K562 (cell line): ENCODE measurements around the gene MRI1. TPM values are rescaled to one million over a fixed set of nuclear protein-coding genes. Genes with fewer than 3 reads are reported as not detected.

Experiments
- BRF2 ChIP-seq: IDR thresholded peaks from 3 replicates; pipeline ENCODE4 v1.6.1; 2011; ENCODE audit warnings: borderline replicate concordance, mild to moderate bottlenecking; ENCODE audit not compliant: insufficient read length, insufficient read depth
- CXXC5 ChIP-seq: fragments of 250-450 bp; sonication (Bioruptor Pico); IDR thresholded peaks from 2 replicates; pipeline ENCODE4 v1.8.0; 2022; ENCODE audit warnings: inconsistent platforms, mild to moderate bottlenecking, moderate library complexity
- EP400 ChIP-seq: fragments of 450-650 bp; IDR thresholded peaks from 2 replicates; pipeline ENCODE4 v1.6.1; 2017; ENCODE audit warnings: antibody characterized with exemption, mild to moderate bottlenecking, moderate library complexity
- FIP1L1 ChIP-seq: fragments of 200-400 bp; formaldehyde crosslinking; IDR thresholded peaks from 2 replicates; pipeline ENCODE4 v1.6.1; 2018; ENCODE audit warnings: mild to moderate bottlenecking, low read depth, low read length; ENCODE audit not compliant: poor library complexity, severe bottlenecking
- FOS ChIP-seq: IDR thresholded peaks from 3 replicates; pipeline ENCODE4 v1.6.1; 2011; ENCODE audit not compliant: insufficient read length; ENCODE audit errors: extremely low read depth
- GTF2F1 ChIP-seq: IDR thresholded peaks from 2 replicates; pipeline ENCODE4 v1.6.1; 2011; ENCODE audit warnings: low read depth, low read length, improper control_type of control experiment
- HSF4 ChIP-seq: fragments of 250-450 bp; sonication (Bioruptor Pico); IDR thresholded peaks from 2 replicates; pipeline ENCODE4 v2.1.2; 2022; ENCODE audit warnings: mild to moderate bottlenecking, moderate library complexity, borderline replicate concordance
- KLF10 ChIP-seq: fragments of 250-450 bp; sonication (Bioruptor Pico); IDR thresholded peaks from 2 replicates; pipeline ENCODE4 v1.6.1; 2021; ENCODE audit warnings: matching md5 sums
- LEF1 ChIP-seq: fragments of 450-650 bp; IDR thresholded peaks from 2 replicates; pipeline ENCODE4 v1.6.1; 2016; ENCODE audit warnings: mild to moderate bottlenecking
- MNT ChIP-seq, 2 experiments: fragments of 450-650 bp; conservative IDR thresholded peaks; 2 replicates each; pipeline ENCODE4 v1.6.1; 2017; ENCODE audit warnings: mild to moderate bottlenecking in 2 of 2, moderate library complexity in 2 of 2
- MTA3 ChIP-seq: fragments of 450-650 bp; formaldehyde crosslinking; IDR thresholded peaks from 2 replicates; pipeline ENCODE4 v1.6.1; 2017; ENCODE audit warnings: mild to moderate bottlenecking, borderline replicate concordance
- NCOA2 ChIP-seq, 2 experiments: fragments of 450-650 bp; IDR thresholded peaks; 2 replicates each; pipeline ENCODE4 v1.6.1; 2018; ENCODE audit warnings: mild to moderate bottlenecking in 2 of 2, moderate library complexity in 1 of 2; ENCODE audit not compliant: partially characterized antibody in 2 of 2
- NCOA4 ChIP-seq: fragments of 450-650 bp; IDR thresholded peaks from 2 replicates; pipeline ENCODE4 v1.6.1; 2018; ENCODE audit warnings: mild to moderate bottlenecking; ENCODE audit not compliant: partially characterized antibody
- NFYB ChIP-seq: IDR thresholded peaks from 2 replicates; pipeline ENCODE4 v1.6.1; 2011; ENCODE audit warnings: mild to moderate bottlenecking, moderate library complexity; ENCODE audit not compliant: insufficient read length; ENCODE audit errors: extremely low read depth
- NR3C1 ChIP-seq: sonication (generic); formaldehyde crosslinking; IDR thresholded peaks from 2 replicates; pipeline ENCODE4 v1.8.1; 2022; ENCODE audit warnings: missing genetic modification reagents
- PHF21A ChIP-seq: fragments of 450-650 bp; IDR thresholded peaks from 2 replicates; pipeline ENCODE4 v1.6.1; 2017; ENCODE audit warnings: low read depth, borderline replicate concordance
- PPARD ChIP-seq: fragments of 250-450 bp; sonication (Bioruptor Pico); IDR thresholded peaks from 2 replicates; pipeline ENCODE4 v1.8.0; 2022; ENCODE audit warnings: inconsistent platforms, mild to moderate bottlenecking, moderate library complexity
- RBFOX2 ChIP-seq: fragments of 200-400 bp; formaldehyde crosslinking; IDR thresholded peaks from 2 replicates; pipeline ENCODE4 v1.6.1; 2017; ENCODE audit warnings: low read depth, mild to moderate bottlenecking, low read length, moderate library complexity
- SMARCA5 ChIP-seq: fragments of 450-650 bp; IDR thresholded peaks from 2 replicates; pipeline ENCODE4 v1.6.1; 2016
- SMARCE1 ChIP-seq: fragments of 450-650 bp; IDR thresholded peaks from 2 replicates; pipeline ENCODE4 v1.7.1; 2016; ENCODE audit warnings: mild to moderate bottlenecking
- TEAD1 ChIP-seq, 2 experiments: fragments of 450-650 bp in 1 of 2; sonication (generic) in 1 of 2; formaldehyde crosslinking; IDR thresholded peaks; 2 replicates each; pipeline versions ENCODE4 v1.4.0 to v1.8.0; 2020 to 2022; ENCODE audit warnings: mild to moderate bottlenecking in 2 of 2, missing genetic modification reagents in 1 of 2
- ZFPM2 ChIP-seq: fragments of 250-450 bp; sonication (Bioruptor Pico); IDR thresholded peaks from 2 replicates; pipeline ENCODE4 v1.5.1; 2022; ENCODE audit warnings: mild to moderate bottlenecking
- ZNF124 ChIP-seq: sonication (generic); formaldehyde crosslinking; IDR thresholded peaks from 2 replicates; pipeline ENCODE4 v1.8.1; 2022; ENCODE audit warnings: missing genetic modification reagents
- ZNF311 ChIP-seq: fragments of 250-450 bp; sonication (Bioruptor Pico); IDR thresholded peaks from 2 replicates; pipeline ENCODE4 v1.4.0; 2020; ENCODE audit warnings: mild to moderate bottlenecking, moderate library complexity
- ZNF561 ChIP-seq: fragments of 450-650 bp; formaldehyde crosslinking; conservative IDR thresholded peaks from 2 replicates; pipeline ENCODE4 v1.4.0; 2020; ENCODE audit warnings: mild to moderate bottlenecking, moderate library complexity
- ZSCAN32 ChIP-seq: fragments of 450-650 bp; formaldehyde crosslinking; IDR thresholded peaks from 2 replicates; pipeline ENCODE4 v1.4.0; 2020; ENCODE audit warnings: mild to moderate bottlenecking, moderate library complexity
- polyA plus RNA-seq, 8 experiments: library from polyadenylated mRNA; depleted of rRNA in 4 of 8; stranded (reverse) in 5 of 8; unstranded in 3 of 8; fragments of >200 nt; fragmentation: Nextera tagmentation in 2 of 8; fragmentation: Illumina TruSeq in 1 of 8; extraction: Ambion mirVana in 2 of 8; extraction: Trizol in 1 of 8; gene quantifications; 2 replicates each; pipeline versions ENCODE4 v1.2.1 to v1.2.3, GENCODE V29; 2011 to 2014; ENCODE audit warnings: inconsistent platforms in 1 of 8, missing spikeins in 1 of 8
- total RNA-seq, 7 experiments: library from RNA; depleted of rRNA in 6 of 7; stranded (reverse); fragments of >200 nt in 6 of 7; fragmentation: Illumina TruSeq in 2 of 7; extraction: Trizol in 2 of 7; gene quantifications; 2 replicates each; pipeline versions ENCODE4 v1.2.1 to v1.2.3, GENCODE V29; 2011 to 2021; ENCODE audit warnings: low replicate concordance in 1 of 7
- TF ChIP-seq, protein P1 (sequence below): fragments of 450-650 bp; IDR thresholded peaks from 2 replicates; pipeline ENCODE4 v1.6.1; 2016; ENCODE audit warnings: antibody characterized with exemption

MRI1 gene
- total and polyA plus RNA-seq, 9 of the 15 experiments (the other 6 are each of a cell fraction or from before 2014, with no cell fraction given), result 5.5 to 57.4 (median 28.2) TPM

DNA sequence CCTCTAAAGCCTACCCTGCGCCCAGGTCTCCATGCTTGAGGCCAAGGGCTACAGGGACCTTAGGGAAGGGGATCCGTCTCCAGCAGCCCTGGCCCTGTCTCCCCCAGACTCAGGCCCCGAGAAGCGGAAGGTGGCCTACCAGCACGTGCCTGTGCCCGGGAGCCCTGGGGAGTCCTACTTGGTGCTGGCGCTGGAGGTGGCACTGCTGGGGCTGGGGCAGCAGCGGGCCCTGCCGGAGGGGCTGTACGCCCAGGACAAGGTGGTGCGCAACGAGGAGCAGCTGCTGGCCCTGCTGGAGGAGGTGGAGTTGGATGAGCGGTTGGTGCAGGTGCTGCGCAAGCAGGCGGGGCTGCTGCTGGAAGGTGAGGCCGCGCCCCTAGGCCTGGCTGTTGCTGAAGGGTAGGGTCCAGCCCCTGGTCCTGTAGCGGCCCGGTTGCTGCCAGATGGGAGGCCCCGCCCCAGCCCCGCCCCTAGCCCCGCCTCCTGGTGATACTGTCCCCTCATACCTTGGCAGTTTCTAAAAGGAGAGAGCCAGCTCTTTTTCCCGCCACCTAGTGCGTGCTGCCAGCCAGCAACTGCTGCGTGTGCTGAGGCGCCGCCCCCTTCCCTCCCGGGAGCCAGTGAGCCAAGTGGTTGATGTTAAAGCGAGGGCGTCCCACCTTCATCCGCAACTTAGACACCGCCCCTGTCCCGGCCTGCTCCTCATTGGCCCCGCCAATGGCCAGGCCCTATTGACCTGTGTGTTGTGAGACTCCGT lies 53.5 kb downstream of the MRI1 start (continued):
- TF ChIP-seq NCOA2 (IDR thresholded peaks at IDR 0.05; ENCODE audit: partially characterized antibody in 2 of 2), result no peak
- TF ChIP-seq FIP1L1, result no peak
- no peak for TF ChIP-seq ZNF124
- no peak for TF ChIP-seq HSF4 (CRISPR knock-in tag)
- TF ChIP-seq MTA3, result peak; percentile 69; the same call in 1 of the 2 replicates
- no peak for TF ChIP-seq NR3C1 (CRISPR knock-in tag)
- TF ChIP-seq NCOA4, result no peak
- no peak for TF ChIP-seq ZFPM2
- TF ChIP-seq LEF1, result no peak
- no peak for TF ChIP-seq GTF2F1
- no peak for TF ChIP-seq ZSCAN32 (CRISPR knock-in tag)
- no peak for TF ChIP-seq BRF2
- TF ChIP-seq, protein P1, sequence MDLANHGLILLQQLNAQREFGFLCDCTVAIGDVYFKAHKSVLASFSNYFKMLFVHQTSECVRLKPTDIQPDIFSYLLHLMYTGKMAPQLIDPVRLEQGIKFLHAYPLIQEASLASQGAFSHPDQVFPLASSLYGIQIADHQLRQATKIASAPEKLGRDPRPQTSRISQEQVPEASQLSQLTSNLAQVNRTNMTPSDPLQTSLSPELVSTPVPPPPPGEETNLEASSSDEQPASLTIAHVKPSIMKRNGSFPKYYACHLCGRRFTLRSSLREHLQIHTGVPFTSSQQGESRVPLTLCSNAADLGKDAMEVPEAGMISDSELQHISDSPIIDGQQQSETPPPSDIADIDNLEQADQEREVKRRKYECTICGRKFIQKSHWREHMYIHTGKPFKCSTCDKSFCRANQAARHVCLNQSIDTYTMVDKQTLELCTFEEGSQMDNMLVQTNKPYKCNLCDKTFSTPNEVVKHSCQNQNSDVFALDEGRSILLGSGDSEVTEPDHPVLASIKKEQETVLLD, result 0 out of 2 replicates have a peak, but pooled peaks have one; percentile 17
- TF ChIP-seq ZNF311 (CRISPR knock-in tag), result no peak
- TF ChIP-seq SMARCA5, result peak; percentile 67; the same call in 1 of the 2 replicates
- peak; percentile 57 for TF ChIP-seq RBFOX2
- no peak for TF ChIP-seq FOS
- peak; percentile 14; the same call in 1 of the 2 replicates for TF ChIP-seq EP400
- no peak for TF ChIP-seq SMARCE1
- no peak for TF ChIP-seq PPARD (CRISPR knock-in tag)
- TF ChIP-seq MNT (conservative IDR thresholded peaks at IDR 0.05), result peak in 1 of 2 experiments; percentile 35; a peak in 1 of 4 replicates
- no peak for TF ChIP-seq PHF21A
- TF ChIP-seq NFYB, result peak; percentile 20
- TF ChIP-seq CXXC5 (CRISPR knock-in tag), result peak; percentile 34; the same call in 1 of the 2 replicates
- 0 out of 4 replicates have a peak, but pooled peaks of 1 of the 2 experiments have one; percentile 41 for TF ChIP-seq TEAD1 (CRISPR knock-in tag; IDR thresholded peaks at IDR 0.05)
- no peak for TF ChIP-seq ZNF561 (CRISPR knock-in tag)
- TF ChIP-seq KLF10 (CRISPR knock-in tag), result no peak
